Neutrophil (primary cell): ENCODE data around the gene MYO7B.

Experiments
- H3K27ac ChIP-seq: fragments of 200-600 bp; sonication (generic); 2 replicates; pipeline ENCODE4 v1.5.1; 2016; ENCODE audit warnings: mild to moderate bottlenecking, moderate library complexity
- H3K27me3 ChIP-seq: fragments of 200-600 bp; sonication (generic); 2 replicates; pipeline ENCODE4 v1.6.0; 2016; ENCODE audit warnings: mild to moderate bottlenecking
- H3K36me3 ChIP-seq: fragments of 200-600 bp; sonication (generic); 2 replicates; pipeline ENCODE4 v1.5.1; 2017
- H3K4me1 ChIP-seq, 2 experiments: fragments of 200-600 bp in 1 of 2; sonication (generic) in 1 of 2; 1 replicate in 1 of 2; 2 replicates in 1 of 2; pipeline versions ENCODE4 v1.5.1 to v1.6.1; 2013 to 2016; ENCODE audit warnings: low read depth in 1 of 2, low read length in 1 of 2, mild to moderate bottlenecking in 1 of 2, moderate library complexity in 1 of 2; ENCODE audit not compliant: control insufficient read depth in 1 of 2, insufficient read depth in 1 of 2
- H3K4me3 ChIP-seq, 2 experiments: fragments of 200-600 bp in 1 of 2; sonication (generic) in 1 of 2; 1 replicate in 1 of 2; 2 replicates in 1 of 2; pipeline ENCODE4 v1.5.1; 2013 to 2016; ENCODE audit warnings: low read depth in 1 of 2, low read length in 1 of 2, mild to moderate bottlenecking in 1 of 2, moderate library complexity in 1 of 2
- H3K9me3 ChIP-seq: fragments of 200-600 bp; sonication (generic); 2 replicates; pipeline ENCODE4 v1.5.1; 2016
- TF ChIP-seq, protein P1 (sequence below): fragments of 200-600 bp; sonication (generic); IDR thresholded peaks from 2 replicates; pipeline ENCODE4 v1.5.1; 2016; ENCODE audit warnings: antibody characterized with exemption

MYO7B gene

DNA sequence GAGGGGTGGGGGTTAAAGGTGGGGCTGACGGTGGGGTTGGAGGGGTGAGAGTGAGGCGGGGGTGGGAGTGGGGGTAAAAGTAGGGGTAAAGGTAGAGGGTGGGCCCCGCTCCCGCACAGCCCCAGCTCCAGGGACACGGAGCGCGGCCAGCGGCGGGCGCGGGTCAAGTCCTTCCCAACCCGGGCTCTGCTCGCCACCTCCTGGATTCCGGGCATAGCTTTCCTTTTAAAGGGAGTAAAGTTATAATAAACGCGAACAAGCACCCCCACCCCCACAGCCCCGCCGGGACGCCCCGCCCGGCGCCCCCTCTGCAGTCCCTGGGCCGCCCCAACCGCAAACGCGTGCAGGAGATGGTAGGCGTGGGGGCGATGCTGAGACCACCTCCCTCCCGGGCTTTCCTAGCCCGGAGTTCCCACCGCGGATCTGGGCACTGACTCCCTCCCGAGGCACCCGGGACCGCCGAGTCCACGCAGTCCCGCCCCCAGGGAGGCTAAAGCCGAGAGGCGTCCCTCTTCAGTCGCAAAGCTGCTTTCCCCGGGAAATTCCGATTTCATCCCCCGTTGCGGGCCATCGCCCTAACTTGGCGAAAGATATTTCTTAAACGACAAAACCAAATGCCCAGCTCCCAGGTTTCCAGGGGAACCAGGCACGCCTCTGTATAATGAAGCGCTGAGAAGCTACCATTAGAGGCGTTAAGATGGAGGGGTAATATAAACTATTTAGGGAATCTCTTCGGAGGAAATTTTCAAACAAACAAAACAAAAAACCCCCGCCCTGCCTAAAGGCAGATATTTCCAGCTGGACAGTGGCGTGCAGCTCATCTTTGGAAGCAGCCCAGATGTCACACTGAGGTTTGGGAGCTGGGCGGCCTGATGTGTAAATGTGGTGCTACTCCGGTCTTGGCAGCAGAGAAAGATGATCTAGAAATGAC, 140.1 kb downstream of the MYO7B start, which contains the start of gene LIMS2:
TSS of gene LIMS2 (minus strand) at position 200 of the 931 bp plus-strand sequence. CDS start 506 bp downstream, outside the sequence.
- peaks cover 100% of the 10 kb centered on the region for H3K27me3 ChIP-seq
- no peak within 1 kb of the TSS for H3K4me3 ChIP-seq
- H3K4me1 ChIP-seq = peaks cover 0 to 10% of the 10 kb centered on the region in 2 experiments
- no peaks in the 10 kb centered on the region for H3K9me3 ChIP-seq
- H3K36me3 ChIP-seq = no peaks in the 10 kb centered on the region
- TF ChIP-seq, protein P1, sequence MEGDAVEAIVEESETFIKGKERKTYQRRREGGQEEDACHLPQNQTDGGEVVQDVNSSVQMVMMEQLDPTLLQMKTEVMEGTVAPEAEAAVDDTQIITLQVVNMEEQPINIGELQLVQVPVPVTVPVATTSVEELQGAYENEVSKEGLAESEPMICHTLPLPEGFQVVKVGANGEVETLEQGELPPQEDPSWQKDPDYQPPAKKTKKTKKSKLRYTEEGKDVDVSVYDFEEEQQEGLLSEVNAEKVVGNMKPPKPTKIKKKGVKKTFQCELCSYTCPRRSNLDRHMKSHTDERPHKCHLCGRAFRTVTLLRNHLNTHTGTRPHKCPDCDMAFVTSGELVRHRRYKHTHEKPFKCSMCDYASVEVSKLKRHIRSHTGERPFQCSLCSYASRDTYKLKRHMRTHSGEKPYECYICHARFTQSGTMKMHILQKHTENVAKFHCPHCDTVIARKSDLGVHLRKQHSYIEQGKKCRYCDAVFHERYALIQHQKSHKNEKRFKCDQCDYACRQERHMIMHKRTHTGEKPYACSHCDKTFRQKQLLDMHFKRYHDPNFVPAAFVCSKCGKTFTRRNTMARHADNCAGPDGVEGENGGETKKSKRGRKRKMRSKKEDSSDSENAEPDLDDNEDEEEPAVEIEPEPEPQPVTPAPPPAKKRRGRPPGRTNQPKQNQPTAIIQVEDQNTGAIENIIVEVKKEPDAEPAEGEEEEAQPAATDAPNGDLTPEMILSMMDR = no peak
- no peak within 1 kb of the TSS for H3K27ac ChIP-seq

DNA sequence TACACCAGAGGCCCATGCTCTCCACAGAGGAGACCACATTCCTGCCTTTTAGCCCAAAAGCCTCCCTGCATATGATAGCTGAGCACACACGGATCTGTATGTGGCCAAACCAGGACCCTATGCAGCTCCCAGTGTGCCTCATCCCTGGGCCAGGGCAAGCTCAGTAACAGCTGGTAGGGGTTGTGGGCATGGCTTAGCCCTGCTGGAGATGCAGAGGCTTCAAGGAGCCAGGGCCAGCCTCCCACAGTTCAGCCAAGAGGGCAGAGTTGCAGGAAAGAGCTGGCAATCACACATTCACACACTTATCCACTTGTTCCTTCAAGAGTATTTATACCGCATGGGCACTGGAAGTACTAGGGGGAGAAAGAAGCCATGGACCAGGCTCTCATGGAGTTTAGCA, 141.4 kb downstream of the MYO7B start:
- TF ChIP-seq, protein P1 = no peak
- Histone ChIP-seq H3K27me3 (peaks cover 99% of the 10 kb centered on the region), H3K4me1 (peaks cover 0 to 10% of the 10 kb centered on the region in 2 experiments), H3K27ac (no peak overlapping the region), H3K36me3 (no peaks in the 10 kb centered on the region), H3K9me3 (no peaks in the 10 kb centered on the region), H3K4me3 (no peak overlapping the region)

DNA sequence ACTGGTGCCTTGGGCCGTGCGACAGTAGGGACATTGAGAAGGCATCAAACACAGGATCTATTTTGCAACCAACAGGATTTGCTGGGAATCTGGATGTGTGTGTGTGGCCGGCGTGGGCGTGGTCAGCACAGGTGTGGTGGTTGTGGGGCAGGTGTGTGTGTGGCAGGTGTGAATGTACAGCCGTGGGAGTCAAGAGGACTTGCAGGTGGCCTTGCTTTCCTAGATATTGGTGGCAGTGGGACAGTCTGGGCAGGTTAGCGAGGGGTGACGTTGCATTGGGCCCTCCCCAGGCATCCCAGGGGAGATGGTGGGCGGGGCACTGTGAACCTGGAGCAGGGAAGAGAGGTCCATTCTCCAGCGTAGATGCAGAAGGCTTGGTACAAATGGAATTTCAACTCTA, 143.0 kb downstream of the MYO7B start:
- no peak overlapping the region for H3K27ac ChIP-seq
- H3K4me1 ChIP-seq = peaks cover 0 to 10% of the 10 kb centered on the region in 2 experiments
- H3K27me3 ChIP-seq = peaks cover 90% of the 10 kb centered on the region
- TF ChIP-seq, protein P1 = no peak
- H3K4me3 ChIP-seq = no peak overlapping the region
- no peaks in the 10 kb centered on the region for H3K9me3 ChIP-seq
- no peaks in the 10 kb centered on the region for H3K36me3 ChIP-seq

DNA sequence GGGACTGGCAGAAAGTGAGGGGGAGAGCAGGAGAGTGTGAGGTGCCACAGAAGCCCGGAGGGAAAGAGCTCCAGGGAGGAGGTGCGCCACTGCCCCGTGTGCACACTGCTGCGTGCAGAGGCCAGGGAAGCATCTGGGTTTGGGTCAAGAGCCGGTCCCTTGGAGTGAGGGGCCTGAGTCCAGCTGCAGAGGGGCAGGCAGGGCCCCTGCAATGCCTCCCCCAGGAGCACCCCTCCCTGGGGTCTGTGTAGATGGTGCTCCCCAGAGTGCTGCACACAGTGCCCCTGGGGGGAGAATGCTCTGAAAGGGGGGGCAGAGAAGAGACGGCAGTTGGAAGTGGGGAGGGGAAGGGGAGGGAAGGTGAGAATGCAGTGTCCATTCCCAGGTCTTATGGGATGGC, 143.5 kb downstream of the MYO7B start:
- H3K4me1 ChIP-seq = peaks cover 0 to 10% of the 10 kb centered on the region in 2 experiments
- TF ChIP-seq, protein P1 = no peak
- H3K27ac ChIP-seq = no peak overlapping the region
- no peak overlapping the region for H3K4me3 ChIP-seq
- H3K27me3 ChIP-seq = peaks cover 85% of the 10 kb centered on the region
- no peaks in the 10 kb centered on the region for H3K36me3 ChIP-seq
- no peaks in the 10 kb centered on the region for H3K9me3 ChIP-seq

DNA sequence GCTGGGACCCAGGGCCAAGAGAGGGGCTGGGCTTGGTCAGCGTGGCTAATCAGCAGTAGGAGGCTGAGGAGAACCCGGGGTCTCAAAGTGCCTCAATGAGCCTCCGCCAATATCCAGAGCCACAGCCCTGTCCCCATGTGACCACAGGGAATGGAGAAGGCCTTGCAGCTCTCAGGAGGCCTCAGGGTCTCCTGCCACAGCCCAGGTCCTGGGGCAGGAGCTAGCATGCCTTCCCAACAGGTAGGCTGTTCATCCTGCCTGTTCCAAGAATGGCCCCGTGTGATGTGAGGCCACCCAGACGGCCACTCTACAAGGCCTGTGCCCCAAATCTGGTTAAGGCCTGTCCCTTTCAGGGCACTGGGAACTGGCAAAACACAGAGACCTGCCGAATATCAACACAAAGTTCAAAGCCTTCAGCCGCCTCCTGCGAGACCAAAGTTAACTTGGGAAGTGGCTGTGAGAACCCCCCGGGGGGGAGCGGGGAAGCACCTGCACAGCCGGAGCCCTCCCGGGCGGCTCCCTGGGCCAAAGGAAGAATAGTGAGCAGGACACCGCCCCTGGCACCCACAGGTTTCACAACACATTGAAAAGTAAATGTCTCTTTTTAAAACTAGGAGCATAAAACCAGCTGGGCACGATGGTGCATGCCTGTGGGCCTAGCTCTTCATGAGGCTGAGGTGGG, 144.3 kb downstream of the MYO7B start:
- Histone ChIP-seq H3K27ac (no peak overlapping the region), H3K36me3 (no peaks in the 10 kb centered on the region), H3K4me3 (no peak overlapping the region), H3K4me1 (peaks cover 0 to 7% of the 10 kb centered on the region in 2 experiments), H3K27me3 (peaks cover 77% of the 10 kb centered on the region), H3K9me3 (no peaks in the 10 kb centered on the region)
- TF ChIP-seq, protein P1 = no peak
